ENCODE data around the gene TMEM169. TPM values are rescaled to one million over a fixed set of nuclear protein-coding genes. Genes with fewer than 3 reads are reported as not detected.

TMEM169 gene
- total and polyA plus RNA-seq, 4 donors, result 0.42 to 1.9 (median 0.80) TPM

DNA sequence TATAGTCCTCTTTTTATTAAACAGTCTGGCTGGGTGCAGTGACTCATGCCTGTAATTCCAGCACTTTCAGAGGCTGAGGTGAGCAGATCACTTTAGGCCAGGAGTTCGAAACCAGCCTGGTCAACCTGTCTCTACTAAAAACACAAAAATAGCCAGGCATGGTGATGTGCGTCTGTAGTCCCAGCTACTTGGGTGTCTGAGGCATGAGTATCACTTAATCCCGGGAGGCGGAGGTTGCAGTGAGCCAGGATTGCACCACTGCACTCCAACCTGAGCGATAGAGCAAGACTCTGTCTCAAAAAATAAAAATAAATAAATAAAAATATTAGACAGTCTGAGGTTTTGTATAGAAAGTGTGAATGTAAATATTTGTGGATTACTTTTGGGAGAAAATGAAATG is 45.2 kb downstream of the TMEM169 start:
- no peaks in the 10 kb centered on the region for H3K9me3 ChIP-seq (ENCODE audit: control insufficient read depth in 4 of 4, low read length in 3 of 4)
- TF ChIP-seq FOXA2 (IDR thresholded peaks at IDR 0.05), result no peak
- no peak for TF ChIP-seq NR2F2 (IDR thresholded peaks at IDR 0.05)
- no peak for TF ChIP-seq HNF4G (IDR thresholded peaks at IDR 0.05)
- no peak for TF ChIP-seq YY1 (IDR thresholded peaks at IDR 0.05)
- TF ChIP-seq FOXA1 (IDR thresholded peaks at IDR 0.05), result no peak
- no peak for TF ChIP-seq GABPA (IDR thresholded peaks at IDR 0.05 in 1 of 2, conservative IDR thresholded peaks at IDR 0.05 in 1 of 2)
- no peak for TF ChIP-seq EGR1 (IDR thresholded peaks at IDR 0.05; ENCODE audit: low read depth in 2 of 2)
- TF ChIP-seq SP1 (IDR thresholded peaks at IDR 0.05), result no peak
- TF ChIP-seq JUND (IDR thresholded peaks at IDR 0.05), result no peak
- TF ChIP-seq RXRA (IDR thresholded peaks at IDR 0.05), result no peak
- TF ChIP-seq, protein P1, sequence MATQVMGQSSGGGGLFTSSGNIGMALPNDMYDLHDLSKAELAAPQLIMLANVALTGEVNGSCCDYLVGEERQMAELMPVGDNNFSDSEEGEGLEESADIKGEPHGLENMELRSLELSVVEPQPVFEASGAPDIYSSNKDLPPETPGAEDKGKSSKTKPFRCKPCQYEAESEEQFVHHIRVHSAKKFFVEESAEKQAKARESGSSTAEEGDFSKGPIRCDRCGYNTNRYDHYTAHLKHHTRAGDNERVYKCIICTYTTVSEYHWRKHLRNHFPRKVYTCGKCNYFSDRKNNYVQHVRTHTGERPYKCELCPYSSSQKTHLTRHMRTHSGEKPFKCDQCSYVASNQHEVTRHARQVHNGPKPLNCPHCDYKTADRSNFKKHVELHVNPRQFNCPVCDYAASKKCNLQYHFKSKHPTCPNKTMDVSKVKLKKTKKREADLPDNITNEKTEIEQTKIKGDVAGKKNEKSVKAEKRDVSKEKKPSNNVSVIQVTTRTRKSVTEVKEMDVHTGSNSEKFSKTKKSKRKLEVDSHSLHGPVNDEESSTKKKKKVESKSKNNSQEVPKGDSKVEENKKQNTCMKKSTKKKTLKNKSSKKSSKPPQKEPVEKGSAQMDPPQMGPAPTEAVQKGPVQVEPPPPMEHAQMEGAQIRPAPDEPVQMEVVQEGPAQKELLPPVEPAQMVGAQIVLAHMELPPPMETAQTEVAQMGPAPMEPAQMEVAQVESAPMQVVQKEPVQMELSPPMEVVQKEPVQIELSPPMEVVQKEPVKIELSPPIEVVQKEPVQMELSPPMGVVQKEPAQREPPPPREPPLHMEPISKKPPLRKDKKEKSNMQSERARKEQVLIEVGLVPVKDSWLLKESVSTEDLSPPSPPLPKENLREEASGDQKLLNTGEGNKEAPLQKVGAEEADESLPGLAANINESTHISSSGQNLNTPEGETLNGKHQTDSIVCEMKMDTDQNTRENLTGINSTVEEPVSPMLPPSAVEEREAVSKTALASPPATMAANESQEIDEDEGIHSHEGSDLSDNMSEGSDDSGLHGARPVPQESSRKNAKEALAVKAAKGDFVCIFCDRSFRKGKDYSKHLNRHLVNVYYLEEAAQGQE (IDR thresholded peaks at IDR 0.05), result no peak
- TF ChIP-seq, protein P2, sequence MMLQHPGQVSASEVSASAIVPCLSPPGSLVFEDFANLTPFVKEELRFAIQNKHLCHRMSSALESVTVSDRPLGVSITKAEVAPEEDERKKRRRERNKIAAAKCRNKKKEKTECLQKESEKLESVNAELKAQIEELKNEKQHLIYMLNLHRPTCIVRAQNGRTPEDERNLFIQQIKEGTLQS (IDR thresholded peaks at IDR 0.05), result no peak
- TF ChIP-seq RAD21 (IDR thresholded peaks at IDR 0.05), result no peak
- TF ChIP-seq HNF4A (conservative IDR thresholded peaks at IDR 0.05), result no peak
- TF ChIP-seq TAF1 (conservative IDR thresholded peaks at IDR 0.05), result no peak
- TF ChIP-seq, protein P3, sequence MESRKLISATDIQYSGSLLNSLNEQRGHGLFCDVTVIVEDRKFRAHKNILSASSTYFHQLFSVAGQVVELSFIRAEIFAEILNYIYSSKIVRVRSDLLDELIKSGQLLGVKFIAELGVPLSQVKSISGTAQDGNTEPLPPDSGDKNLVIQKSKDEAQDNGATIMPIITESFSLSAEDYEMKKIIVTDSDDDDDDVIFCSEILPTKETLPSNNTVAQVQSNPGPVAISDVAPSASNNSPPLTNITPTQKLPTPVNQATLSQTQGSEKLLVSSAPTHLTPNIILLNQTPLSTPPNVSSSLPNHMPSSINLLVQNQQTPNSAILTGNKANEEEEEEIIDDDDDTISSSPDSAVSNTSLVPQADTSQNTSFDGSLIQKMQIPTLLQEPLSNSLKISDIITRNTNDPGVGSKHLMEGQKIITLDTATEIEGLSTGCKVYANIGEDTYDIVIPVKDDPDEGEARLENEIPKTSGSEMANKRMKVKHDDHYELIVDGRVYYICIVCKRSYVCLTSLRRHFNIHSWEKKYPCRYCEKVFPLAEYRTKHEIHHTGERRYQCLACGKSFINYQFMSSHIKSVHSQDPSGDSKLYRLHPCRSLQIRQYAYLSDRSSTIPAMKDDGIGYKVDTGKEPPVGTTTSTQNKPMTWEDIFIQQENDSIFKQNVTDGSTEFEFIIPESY (IDR thresholded peaks at IDR 0.05), result no peak
- TF ChIP-seq, protein P4, sequence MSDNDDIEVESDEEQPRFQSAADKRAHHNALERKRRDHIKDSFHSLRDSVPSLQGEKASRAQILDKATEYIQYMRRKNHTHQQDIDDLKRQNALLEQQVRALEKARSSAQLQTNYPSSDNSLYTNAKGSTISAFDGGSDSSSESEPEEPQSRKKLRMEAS (IDR thresholded peaks at IDR 0.05), result no peak
- TF ChIP-seq, protein P5, sequence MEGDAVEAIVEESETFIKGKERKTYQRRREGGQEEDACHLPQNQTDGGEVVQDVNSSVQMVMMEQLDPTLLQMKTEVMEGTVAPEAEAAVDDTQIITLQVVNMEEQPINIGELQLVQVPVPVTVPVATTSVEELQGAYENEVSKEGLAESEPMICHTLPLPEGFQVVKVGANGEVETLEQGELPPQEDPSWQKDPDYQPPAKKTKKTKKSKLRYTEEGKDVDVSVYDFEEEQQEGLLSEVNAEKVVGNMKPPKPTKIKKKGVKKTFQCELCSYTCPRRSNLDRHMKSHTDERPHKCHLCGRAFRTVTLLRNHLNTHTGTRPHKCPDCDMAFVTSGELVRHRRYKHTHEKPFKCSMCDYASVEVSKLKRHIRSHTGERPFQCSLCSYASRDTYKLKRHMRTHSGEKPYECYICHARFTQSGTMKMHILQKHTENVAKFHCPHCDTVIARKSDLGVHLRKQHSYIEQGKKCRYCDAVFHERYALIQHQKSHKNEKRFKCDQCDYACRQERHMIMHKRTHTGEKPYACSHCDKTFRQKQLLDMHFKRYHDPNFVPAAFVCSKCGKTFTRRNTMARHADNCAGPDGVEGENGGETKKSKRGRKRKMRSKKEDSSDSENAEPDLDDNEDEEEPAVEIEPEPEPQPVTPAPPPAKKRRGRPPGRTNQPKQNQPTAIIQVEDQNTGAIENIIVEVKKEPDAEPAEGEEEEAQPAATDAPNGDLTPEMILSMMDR (IDR thresholded peaks at IDR 0.05; ENCODE audit: low read depth, low read length, missing input control), result no peak
- DNase-seq (ENCODE audit: low spot score), result no peak
- no peak overlapping the region for H3K9ac ChIP-seq (ENCODE audit: low read depth in 1 of 2, low read length in 2 of 2)
- peaks cover 2 to 28% (median 25%) of the 10 kb centered on the region in 4 donors for H3K4me1 ChIP-seq (ENCODE audit: control insufficient read depth in 4 of 4, insufficient read depth in 4 of 4, low read length in 3 of 4)
- H3K27ac ChIP-seq (ENCODE audit: low read depth in 1 of 2, low read length in 2 of 2), result no peak overlapping the region
- no peaks in the 10 kb centered on the region for H3K27me3 ChIP-seq (ENCODE audit: control insufficient read depth in 4 of 4, insufficient read depth in 4 of 4, low read length in 3 of 4)
- no peak overlapping the region for H3K4me3 ChIP-seq (ENCODE audit: low read depth in 1 of 3, low read length in 3 of 3)
- H3K36me3 ChIP-seq (ENCODE audit: control insufficient read depth in 4 of 4, insufficient read depth in 3 of 4, low read depth in 1 of 4, low read length in 3 of 4), result peaks cover 19 to 61% (median 42%) of the 10 kb centered on the region in 4 donors
- WGBS, result 94% methylated on average over 5 of the region's 5 CpGs
